GM18508 (cell line): ENCODE results near the gene CIBAR2.

Source experiments
- ATAC-seq: cut with Tn5 transposase; IDR thresholded peaks from one replicate; pipeline ENCODE4 v1.9.1; 2021; ENCODE audit warnings: moderate number of reproducible peaks; ENCODE audit not compliant: insufficient read depth, unreplicated experiment

The CIBAR2 gene

DNA sequence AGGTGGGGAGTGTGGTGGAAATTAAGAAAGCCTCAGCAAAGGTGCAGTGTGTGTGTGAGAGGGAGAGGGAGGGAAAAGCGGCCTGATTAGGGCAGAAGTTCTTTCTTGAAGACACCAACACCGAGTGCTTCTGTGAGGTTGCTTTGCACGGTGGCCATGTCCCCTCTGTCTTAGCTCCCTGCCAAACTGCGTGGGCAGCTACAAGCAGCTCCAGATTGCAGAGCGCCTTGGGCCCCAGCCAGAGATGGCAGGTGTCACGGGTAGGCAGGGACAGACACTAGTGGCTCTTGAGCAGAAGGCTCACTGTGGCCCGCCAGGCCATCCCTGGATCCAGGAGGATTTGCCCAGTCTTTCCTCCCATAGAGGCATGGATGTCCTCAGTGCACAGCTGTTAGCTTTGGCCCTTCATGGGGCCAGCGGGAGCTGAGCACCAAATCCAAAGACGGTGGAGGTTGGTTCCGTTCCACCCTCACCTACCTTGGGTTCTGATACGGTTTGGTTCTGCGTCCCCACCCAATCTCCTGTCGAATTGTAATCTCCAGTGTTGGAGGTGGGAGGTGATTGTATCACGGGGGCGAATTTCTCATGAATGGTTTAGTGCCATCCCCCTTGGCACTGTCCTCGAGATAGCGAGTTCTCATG is 63.2 kb downstream of the CIBAR2 start:
- ATAC-seq = no peak
